GM13977 (cell line): Measurements from ENCODE around the gene PRSS37.

Experiments used
- DNase-seq: peaks from one replicate; pipeline ENCODE4 v3.0.0; 2012; ENCODE audit warnings: low spot score
- CTCF ChIP-seq: IDR thresholded peaks from 2 replicates; pipeline ENCODE4 v1.5.1; 2012; ENCODE audit warnings: mild to moderate bottlenecking, control low read depth; ENCODE audit not compliant: insufficient read depth; ENCODE audit errors: extremely low read depth, missing control alignments
- in situ Hi-C: fragments of 300-500 bp; cut with MboI; formaldehyde crosslinking; loops from one replicate; pipeline ENCODE4 v1.12.0; 2022; ENCODE audit warnings: low sequenced_read_pairs, low pct_unique_long_range_greater_than_20kb, mixed read lengths, inconsistent platforms; ENCODE audit not compliant: unreplicated experiment

The PRSS37 gene, protein sequence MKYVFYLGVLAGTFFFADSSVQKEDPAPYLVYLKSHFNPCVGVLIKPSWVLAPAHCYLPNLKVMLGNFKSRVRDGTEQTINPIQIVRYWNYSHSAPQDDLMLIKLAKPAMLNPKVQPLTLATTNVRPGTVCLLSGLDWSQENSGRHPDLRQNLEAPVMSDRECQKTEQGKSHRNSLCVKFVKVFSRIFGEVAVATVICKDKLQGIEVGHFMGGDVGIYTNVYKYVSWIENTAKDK

GRCh38 chr7:141841385-141841784 lies at the start of gene PRSS37:
TSS of gene PRSS37 (minus strand) at chr7:141841485. CDS start at chr7:141841049, 436 bp downstream.
- in situ Hi-C loops: no loop called here
- no peak for TF ChIP-seq CTCF
- no peak for DNase-seq

DNA sequence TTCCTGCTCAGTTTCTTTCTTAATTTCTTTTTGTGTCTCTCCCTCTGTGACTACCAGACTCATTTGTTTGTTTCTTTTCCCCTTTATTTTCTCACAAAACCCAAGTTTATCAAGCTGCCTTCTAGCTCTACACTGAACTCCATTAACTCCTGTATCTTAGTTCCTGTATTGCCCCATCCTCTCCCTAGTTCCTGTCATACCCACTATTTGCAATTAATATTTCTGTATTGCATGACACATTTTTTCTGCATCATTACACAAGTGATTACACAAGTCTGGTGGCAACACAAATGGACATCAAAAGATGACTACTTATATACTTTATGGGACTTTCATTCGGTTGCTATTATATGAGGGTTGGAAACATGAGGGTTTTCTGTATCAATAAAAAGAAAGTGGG lies 48.0 kb upstream of the PRSS37 start:
- no peak for TF ChIP-seq CTCF
- DNase-seq: no peak
- in situ Hi-C loops: no loop called here

GRCh38 chr7:141884539-141885225 lies 43.4 kb upstream of the PRSS37 start:
- peak; percentile 53 for DNase-seq
- no peak for TF ChIP-seq CTCF
- in situ Hi-C loops: no loop called here

DNA sequence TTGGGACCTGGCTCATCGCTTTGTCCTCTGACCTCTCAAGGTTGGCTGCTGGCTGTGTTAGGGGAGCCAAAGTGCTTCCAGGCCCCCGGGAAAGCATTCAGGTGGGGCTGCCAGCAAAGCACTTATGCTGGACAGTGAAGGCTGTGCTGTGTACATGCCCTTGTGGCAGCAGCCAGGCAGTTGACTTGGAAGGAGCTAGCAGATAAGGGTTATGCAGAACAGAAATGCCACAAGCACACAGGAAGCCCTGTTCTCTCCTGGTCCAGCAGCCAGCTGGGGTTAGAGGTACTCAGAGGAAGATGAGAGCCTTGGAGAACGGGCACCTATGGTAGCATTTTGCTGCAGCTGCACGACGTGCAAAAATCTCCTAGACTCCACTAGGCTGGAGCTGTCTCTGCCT lies 39.7 kb upstream of the PRSS37 start:
- no peak for DNase-seq
- no peak for TF ChIP-seq CTCF
- in situ Hi-C loops: no loop called here

DNA sequence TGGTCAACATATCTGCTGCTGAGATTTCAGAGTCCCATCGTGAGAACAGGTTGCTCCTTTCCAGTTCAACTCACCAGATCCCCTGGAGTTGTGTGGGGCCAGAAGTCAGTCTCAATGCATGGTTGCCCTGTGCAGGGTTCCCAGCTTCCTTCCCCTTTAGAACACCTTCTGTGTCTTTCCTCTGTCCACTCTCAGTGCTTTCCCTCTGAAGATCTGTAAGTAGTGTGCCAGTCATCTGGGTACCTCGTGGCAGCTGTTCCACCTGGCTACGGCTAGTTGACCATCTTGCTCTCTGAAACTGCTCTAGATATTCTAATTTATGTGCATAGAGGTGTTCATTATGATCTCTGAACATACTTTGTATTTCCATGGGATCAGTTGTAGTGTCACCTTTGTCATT lies 36.1 kb upstream of the PRSS37 start:
- DNase-seq: no peak
- in situ Hi-C loops: no loop called here
- no peak for TF ChIP-seq CTCF

- in situ Hi-C loops: no loop called here
- TF ChIP-seq CTCF: no peak
- DNase-seq: no peak
Observed at GRCh38 chr7:141876371-141876770, 35.1 kb upstream of the PRSS37 start.
